Effector memory CD4-positive, alpha-beta T cell (primary cell): ENCODE measurements around the gene EMX1.

ENCODE experiments used
- DNase-seq, 3 donors: peaks; one replicate each; pipeline ENCODE4 v3.0.0-alpha.2; 2020
- H3K27ac ChIP-seq: 2 replicates; pipeline ENCODE4 v1.7.0; 2013; ENCODE audit warnings: mild to moderate bottlenecking, low read length, moderate library complexity; ENCODE audit not compliant: insufficient read depth, poor library complexity, severe bottlenecking
- H3K27me3 ChIP-seq: replicated peaks from 2 replicates; pipeline ENCODE4 v1.7.0; 2013; ENCODE audit warnings: mild to moderate bottlenecking, low read length; ENCODE audit not compliant: insufficient read depth, control insufficient read depth, poor library complexity, severe bottlenecking
- H3K36me3 ChIP-seq: 2 replicates; pipeline ENCODE4 v1.7.0; 2013; ENCODE audit warnings: mild to moderate bottlenecking, low read length, moderate library complexity; ENCODE audit not compliant: control insufficient read depth, insufficient read depth
- H3K4me1 ChIP-seq: 2 replicates; pipeline ENCODE4 v1.7.0; 2013; ENCODE audit warnings: low read length, mild to moderate bottlenecking; ENCODE audit not compliant: control insufficient read depth, insufficient read depth, poor library complexity, severe bottlenecking
- H3K4me3 ChIP-seq: 2 replicates; pipeline ENCODE4 v1.7.0; 2013; ENCODE audit warnings: low read length, low read depth, mild to moderate bottlenecking; ENCODE audit not compliant: insufficient read depth, poor library complexity, severe bottlenecking
- H3K9me3 ChIP-seq: 2 replicates; pipeline ENCODE4 v1.7.0; 2013; ENCODE audit warnings: mild to moderate bottlenecking, low read length, moderate library complexity; ENCODE audit not compliant: control insufficient read depth
- total RNA-seq, 3 donors: gene quantifications; one replicate each; lab custom pipeline; 2026; lab: John Stamatoyannopoulos, UW

The EMX1 gene
- 0 reads per million in 3 donors for total RNA-seq

DNA sequence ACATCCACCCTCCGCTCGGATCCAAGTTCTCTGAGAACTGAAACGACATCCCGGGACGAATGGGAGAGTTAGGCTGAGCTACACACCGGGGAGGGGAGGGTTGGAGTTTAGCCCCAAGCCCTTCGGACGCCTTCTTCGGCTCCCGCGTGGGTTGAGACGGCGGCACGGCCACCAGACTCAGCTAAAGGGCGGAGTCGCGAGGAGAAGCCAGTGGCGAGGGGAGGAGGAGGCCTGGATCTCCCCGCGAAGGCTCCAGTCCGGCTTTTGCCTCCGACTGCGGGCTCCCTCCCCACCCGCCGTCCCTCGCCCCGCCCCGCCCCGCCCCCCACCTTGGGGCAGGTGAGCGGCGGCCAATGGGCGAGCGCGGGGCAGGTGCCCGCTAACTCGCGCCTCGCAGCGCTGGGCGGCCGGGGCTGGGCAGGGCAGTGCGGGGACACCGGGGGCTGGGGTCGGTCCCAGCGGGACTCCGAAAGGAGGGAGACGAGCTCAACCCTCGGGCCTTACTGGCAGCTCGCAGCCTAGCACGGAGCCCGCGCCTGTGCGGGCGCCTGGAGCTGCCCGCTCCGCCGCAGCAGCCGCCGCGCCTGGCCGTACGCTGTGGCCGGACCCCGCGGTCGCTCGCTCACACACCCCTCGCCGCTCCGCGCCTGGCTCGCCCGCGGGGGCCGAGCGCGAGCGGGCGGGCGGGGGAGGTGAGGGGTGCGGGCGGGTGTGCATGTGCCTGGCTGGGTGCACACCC lies at the start of gene EMX1:
Gene EMX1 (plus strand): TSS at position 382 of the 739 bp plus-strand sequence. CDS start 334 bp downstream, at position 716.
- Histone ChIP-seq H3K27me3 (peaks cover 80% of the 10 kb centered on the region), H3K4me3 (peak within 1 kb of the TSS; percentile 68), H3K36me3 (no peaks in the 10 kb centered on the region), H3K4me1 (peaks cover 55% of the 10 kb centered on the region), H3K9me3 (no peaks in the 10 kb centered on the region), H3K27ac (no peak within 1 kb of the TSS)
- DNase-seq: peak in 2 of 3 donors; percentile 23 to 27

DNA sequence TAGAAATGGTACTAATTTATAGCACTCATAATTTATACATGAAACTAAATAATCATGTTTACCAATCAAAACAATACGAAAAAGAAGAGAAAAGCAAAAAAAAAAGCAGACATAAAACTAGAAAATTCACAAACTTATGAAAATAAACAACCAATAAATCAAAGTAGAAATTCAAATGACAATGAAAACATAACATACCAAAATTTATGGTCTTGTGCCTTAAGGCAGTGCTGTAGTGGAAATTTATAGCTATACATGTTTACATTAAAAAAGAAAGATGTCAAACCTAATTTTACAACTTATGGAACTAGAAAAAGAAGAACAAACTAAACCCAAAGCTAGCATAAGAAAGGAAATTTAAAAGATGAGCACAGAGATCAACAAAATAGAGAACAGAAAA lies 46.3 kb upstream of the EMX1 start:
- H3K4me3 ChIP-seq: no peak overlapping the region
- no peaks in the 10 kb centered on the region for H3K27me3 ChIP-seq
- no peak for DNase-seq
- H3K4me1 ChIP-seq: no peaks in the 10 kb centered on the region
- H3K27ac ChIP-seq: no peak overlapping the region
- H3K9me3 ChIP-seq: no peaks in the 10 kb centered on the region
- H3K36me3 ChIP-seq: no peaks in the 10 kb centered on the region

DNA sequence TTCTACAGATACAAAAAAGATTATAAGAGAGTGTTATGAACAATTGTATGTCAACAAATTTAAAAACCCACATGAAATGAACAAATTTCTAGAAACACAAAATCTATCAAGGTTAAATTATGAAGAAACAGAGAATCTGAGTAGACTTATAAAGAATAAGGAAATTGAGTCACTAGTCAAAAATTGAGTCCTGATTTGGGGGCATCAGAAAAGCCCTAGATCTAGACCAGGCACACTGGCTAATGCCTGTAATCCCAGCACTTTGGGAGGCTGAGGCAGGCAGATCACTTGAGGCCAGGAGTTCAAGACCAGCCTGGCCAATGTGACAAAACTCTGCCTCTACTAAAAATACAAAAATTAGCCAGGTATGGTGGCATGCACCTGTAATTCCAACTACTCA lies 45.4 kb upstream of the EMX1 start:
- no peaks in the 10 kb centered on the region for H3K36me3 ChIP-seq

DNA sequence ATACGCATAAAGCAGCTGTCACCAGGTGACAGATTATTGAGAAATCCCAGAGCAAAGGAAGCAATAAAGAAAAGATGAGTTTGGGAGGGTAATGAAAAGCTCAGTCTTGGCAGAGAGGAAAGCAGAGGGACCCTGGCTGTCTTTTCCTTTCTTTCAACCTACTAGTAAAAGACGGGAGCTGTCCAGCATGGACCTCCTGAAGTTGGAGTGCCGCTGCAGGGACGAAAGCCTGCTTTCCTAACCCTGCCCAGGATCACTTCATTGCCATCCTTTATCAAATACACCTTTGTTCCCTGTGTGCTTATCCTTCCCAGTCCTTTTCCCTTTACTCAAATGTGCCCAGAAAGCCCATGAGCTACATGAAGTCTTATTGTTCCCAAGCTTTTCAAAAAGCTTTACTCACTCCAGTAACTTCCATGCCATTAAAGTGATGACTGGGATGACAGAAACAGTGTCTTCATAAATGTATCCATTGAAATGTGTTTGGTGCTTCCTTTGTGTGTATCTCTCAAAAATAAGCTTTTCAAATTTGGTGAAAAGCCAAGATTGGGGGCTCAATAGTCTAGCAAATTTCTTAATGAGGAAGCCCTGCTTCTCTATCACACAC lies 33.9 kb upstream of the EMX1 start:
- DNase-seq: no peak
- Histone ChIP-seq H3K27ac (no peak overlapping the region), H3K4me1 (peaks cover 9% of the 10 kb centered on the region), H3K27me3 (peaks cover 13% of the 10 kb centered on the region), H3K4me3 (no peak overlapping the region), H3K36me3 (no peaks in the 10 kb centered on the region), H3K9me3 (no peaks in the 10 kb centered on the region)

More for the DNA sequence above, 45.4 kb upstream of the EMX1 start:
- DNase-seq: no peak
- no peaks in the 10 kb centered on the region for H3K4me1 ChIP-seq
- H3K27ac ChIP-seq: no peak overlapping the region
- no peak overlapping the region for H3K4me3 ChIP-seq
- H3K9me3 ChIP-seq: no peaks in the 10 kb centered on the region
- H3K27me3 ChIP-seq: no peaks in the 10 kb centered on the region

DNA sequence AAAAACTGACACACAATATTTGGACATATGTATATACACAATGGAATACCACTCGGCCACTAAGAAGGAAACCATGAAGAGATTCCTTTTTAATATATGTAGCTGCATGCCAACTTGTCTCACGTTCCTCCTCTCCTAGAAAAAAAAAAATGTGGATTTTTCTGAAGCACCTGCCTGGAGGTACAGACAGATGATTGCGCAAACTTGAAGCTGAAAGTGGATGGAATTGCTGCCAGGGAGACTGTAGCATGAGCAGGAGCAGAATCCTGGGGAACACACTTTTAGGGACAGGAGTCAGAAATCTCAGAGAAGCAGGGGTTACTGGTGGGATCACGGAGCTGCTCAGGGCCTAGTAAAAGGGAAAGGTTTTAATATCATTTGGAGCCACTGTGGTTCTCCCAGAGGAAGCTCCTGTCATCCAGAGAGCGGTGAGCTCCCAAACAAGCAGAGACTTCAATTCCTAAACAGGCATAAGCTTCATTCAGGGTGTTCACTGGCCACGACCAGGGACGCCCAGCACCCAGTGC lies 30.8 kb upstream of the EMX1 start:
- peaks cover 7% of the 10 kb centered on the region for H3K27me3 ChIP-seq
- H3K36me3 ChIP-seq: no peaks in the 10 kb centered on the region
- H3K4me3 ChIP-seq: peak overlapping the region; percentile 61
- peaks cover 9% of the 10 kb centered on the region for H3K4me1 ChIP-seq
- no peak for DNase-seq
- H3K9me3 ChIP-seq: no peaks in the 10 kb centered on the region
- no peak overlapping the region for H3K27ac ChIP-seq

DNA sequence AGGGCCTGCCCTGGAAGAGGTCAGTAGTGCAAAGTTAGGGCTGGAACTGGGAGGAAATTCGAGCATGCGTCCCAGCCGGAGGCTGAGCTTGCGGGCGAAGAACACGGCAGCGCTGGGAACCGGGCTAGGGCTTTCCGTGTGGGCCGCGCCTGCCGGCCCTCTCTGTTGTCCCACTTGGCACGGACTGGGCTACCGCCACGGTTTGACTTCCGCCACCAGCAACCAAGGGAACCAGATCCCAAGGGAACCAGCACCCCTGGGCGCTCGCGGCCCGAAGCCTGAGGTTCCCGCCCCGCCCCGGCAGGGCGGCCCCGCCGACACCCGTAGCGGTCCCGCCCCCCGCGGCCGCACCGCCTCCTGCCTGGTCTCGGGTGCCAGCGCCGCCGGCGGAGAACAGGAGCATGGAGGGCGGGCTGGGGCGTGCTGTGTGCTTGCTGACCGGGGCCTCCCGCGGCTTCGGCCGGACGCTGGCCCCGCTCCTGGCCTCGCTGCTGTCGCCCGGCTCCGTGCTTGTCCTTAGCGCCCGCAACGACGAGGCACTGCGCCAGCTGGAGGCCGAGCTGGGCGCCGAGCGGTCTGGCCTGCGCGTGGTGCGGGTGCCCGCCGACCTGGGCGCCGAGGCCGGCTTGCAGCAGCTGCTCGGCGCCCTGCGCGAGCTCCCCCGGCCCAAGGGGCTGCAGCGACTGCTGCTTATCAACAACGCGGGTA lies 30.1 kb upstream of the EMX1 start, which contains the start of gene SPR:
Gene SPR (plus strand): TSS at position 377 of the 708 bp plus-strand sequence. CDS start 25 bp downstream, at position 402.
- Histone ChIP-seq H3K4me1 (peaks cover 9% of the 10 kb centered on the region), H3K4me3 (peak within 1 kb of the TSS; percentile 61), H3K27ac (no peak within 1 kb of the TSS), H3K36me3 (no peaks in the 10 kb centered on the region), H3K9me3 (no peaks in the 10 kb centered on the region), H3K27me3 (peaks cover 7% of the 10 kb centered on the region)
- no peak for DNase-seq

DNA sequence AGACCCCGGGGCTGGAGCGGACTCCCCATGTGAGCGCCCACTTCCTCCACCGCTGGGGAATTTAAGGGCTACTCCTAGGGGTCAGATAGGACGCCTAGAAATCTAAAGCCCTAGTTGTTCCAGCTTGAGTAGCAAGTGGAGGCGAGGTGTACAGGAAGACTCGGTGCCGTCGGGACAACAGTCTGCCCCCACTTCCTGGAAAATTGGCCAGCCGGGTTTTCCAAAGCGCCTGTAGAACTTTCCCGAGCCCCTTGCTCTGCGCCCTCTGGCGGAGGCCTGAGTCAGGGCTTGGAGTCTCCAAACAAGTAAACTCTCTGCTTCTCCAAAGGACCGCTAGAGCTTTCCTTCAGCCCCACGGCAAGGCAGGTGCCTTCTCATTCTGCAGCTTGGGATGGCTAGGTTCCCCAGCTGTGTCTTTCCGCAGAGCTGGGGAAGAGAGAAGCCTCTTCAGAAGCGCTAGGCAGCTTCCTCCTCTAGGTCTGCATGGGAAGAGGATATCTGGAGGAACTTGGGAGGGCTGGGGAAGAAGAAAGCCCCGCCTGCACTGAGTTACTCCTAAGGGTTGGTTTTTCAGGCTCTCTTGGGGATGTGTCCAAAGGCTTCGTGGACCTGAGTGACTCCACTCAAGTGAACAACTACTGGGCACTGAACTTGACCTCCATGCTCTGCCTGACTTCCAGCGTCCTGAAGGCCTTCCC lies 29.4 kb upstream of the EMX1 start:
- H3K27ac ChIP-seq: no peak overlapping the region
- peak in 1 of 3 donors; percentile 12 for DNase-seq

DNA sequence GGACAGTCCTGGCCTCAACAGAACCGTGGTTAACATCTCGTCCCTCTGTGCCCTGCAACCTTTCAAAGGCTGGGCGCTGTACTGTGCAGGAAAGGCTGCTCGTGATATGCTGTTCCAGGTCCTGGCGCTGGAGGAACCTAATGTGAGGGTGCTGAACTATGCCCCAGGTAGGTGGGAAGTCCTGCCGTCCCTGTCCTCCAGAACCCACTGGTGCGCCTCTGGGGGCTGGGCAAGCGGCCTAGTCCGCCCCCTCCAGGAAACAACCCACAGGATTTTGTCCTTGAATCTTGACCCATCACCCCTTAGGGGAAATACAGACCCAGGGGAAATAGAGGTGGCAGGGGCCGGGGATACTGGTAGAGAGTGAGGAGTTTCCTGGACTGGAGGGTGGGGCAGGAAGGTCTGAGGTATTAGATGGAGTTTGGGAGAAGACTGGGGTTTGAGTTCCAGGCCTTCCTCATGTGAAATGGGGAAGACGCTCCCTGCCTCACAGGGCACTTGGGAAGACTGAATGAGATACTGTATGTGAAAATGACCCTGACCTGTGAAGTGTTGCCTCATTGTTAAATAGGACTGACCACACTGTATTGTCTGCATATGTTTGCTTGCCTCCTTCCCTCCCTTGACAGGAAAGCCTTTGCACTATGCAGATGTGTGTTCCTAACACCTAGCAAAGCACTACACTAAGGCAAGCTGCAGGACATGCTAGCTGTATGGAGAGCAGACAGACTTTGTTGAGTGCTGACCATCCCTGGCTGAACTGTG lies 28.7 kb upstream of the EMX1 start:
- H3K9me3 ChIP-seq: no peaks in the 10 kb centered on the region
- H3K4me1 ChIP-seq: peaks cover 9% of the 10 kb centered on the region
- H3K27me3 ChIP-seq: peaks cover under 1% of the 10 kb centered on the region
- no peak overlapping the region for H3K27ac ChIP-seq
- H3K36me3 ChIP-seq: no peaks in the 10 kb centered on the region
- H3K4me3 ChIP-seq: no peak overlapping the region
- no peak for DNase-seq

More for the DNA sequence above, 29.4 kb upstream of the EMX1 start:
- Histone ChIP-seq H3K27me3 (peaks cover 7% of the 10 kb centered on the region), H3K4me3 (peak overlapping the region; percentile 61), H3K36me3 (no peaks in the 10 kb centered on the region), H3K9me3 (no peaks in the 10 kb centered on the region), H3K4me1 (peaks cover 9% of the 10 kb centered on the region)

DNA sequence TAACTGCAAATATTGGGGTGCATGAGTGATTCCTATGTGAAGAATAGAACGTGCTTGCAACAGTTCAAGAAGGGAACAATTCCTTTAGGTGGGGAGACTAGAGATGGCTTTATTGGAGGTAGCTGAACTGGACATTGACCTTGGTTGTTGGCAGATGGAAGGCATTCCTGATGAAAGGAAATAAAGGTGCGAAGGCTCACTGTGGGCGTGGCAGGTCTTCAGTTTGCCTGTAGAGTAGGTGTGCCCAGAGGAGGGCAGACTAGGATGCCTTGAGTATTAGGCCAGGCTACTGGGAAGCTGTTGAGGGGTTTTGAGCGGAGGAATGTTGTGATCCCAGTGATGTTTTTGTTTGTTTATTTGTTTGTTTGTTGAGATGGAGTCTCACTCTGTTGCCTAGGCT lies 27.3 kb upstream of the EMX1 start:
- H3K4me1 ChIP-seq: peaks cover 9% of the 10 kb centered on the region
- no peak overlapping the region for H3K4me3 ChIP-seq
- H3K36me3 ChIP-seq: no peaks in the 10 kb centered on the region
- H3K9me3 ChIP-seq: no peaks in the 10 kb centered on the region
- no peak overlapping the region for H3K27ac ChIP-seq
- peaks cover 3% of the 10 kb centered on the region for H3K27me3 ChIP-seq
- DNase-seq: no peak
